Uterus (tissue), 4 donors: Measurements from ENCODE around the gene SLC4A7. TPM values are rescaled to one million over a fixed set of nuclear protein-coding genes. Genes with fewer than 3 reads are reported as not detected.
"Not testable (repeated sequence)": the region's sequence is repeated elsewhere in the genome, so short reads cannot be mapped to it uniquely, and the experiment has no call there.

Experiments used
- DNase-seq, 2 donors: peaks; one replicate each; pipeline ENCODE4 v3.0.0-alpha.2; 2019 to 2020
- H3K27ac ChIP-seq, 2 donors: fragments of 200-600 bp; sonication (generic); 1 replicate in 1 of 2; 2 replicates in 1 of 2; pipeline ENCODE4 v1.5.1; 2016 to 2018
- H3K27me3 ChIP-seq, 2 donors: fragments of 200-600 bp; sonication (generic); one replicate each; pipeline ENCODE4 v1.5.1; 2018 to 2019; ENCODE audit warnings: control low read depth in 1 of 2
- H3K36me3 ChIP-seq, 2 donors: fragments of 200-600 bp; sonication (generic); one replicate each; pipeline ENCODE4 v1.5.1; 2019; ENCODE audit warnings: control low read depth in 1 of 2
- H3K4me1 ChIP-seq, 2 donors: fragments of 200-600 bp; sonication (generic); one replicate each; pipeline ENCODE4 v1.5.1; 2018 to 2019; ENCODE audit warnings: control low read depth in 1 of 2
- H3K4me3 ChIP-seq, 2 donors: fragments of 200-600 bp; sonication (generic); 1 replicate in 1 of 2; 2 replicates in 1 of 2; pipeline ENCODE4 v1.5.1; 2018 to 2019; ENCODE audit warnings: mild to moderate bottlenecking in 1 of 2
- H3K9me3 ChIP-seq, 2 donors: fragments of 200-600 bp; sonication (generic); one replicate each; pipeline ENCODE4 v1.5.1; 2019; ENCODE audit warnings: control low read depth in 1 of 2
- POLR2A ChIP-seq, 2 donors: fragments of 450-650 bp; IDR thresholded peaks; one replicate each; pipeline ENCODE4 v1.6.1; 2016; ENCODE audit warnings: antibody characterized with exemption in 2 of 2, mild to moderate bottlenecking in 1 of 2, moderate library complexity in 1 of 2
- intact Hi-C: fragments of 100-400 bp; cut with DNase I; formaldehyde crosslinking; loops from one replicate; pipeline ENCODE4 v1.15.1; 2023; ENCODE audit warnings: low total_unique reads
- total RNA-seq, 4 donors: library from RNA; depleted of rRNA in 3 of 4; stranded (reverse); fragments of >200 nt in 3 of 4; gene quantifications; one replicate each; pipeline versions ENCODE4 v1.1.0 to v1.2.4, GENCODE V29; 2014 to 2023
- TF ChIP-seq, protein P1 (sequence below), 4 experiments: fragments of 200-600 bp in 2 of 4; fragments of 450-650 bp in 2 of 4; sonication (generic) in 2 of 4; IDR thresholded peaks; one replicate each; pipeline ENCODE4 v1.5.1; 2016 to 2019; ENCODE audit warnings: antibody characterized with exemption in 4 of 4, mild to moderate bottlenecking in 2 of 4, moderate library complexity in 1 of 4
- donor health status: DM: yes; HTN: yes; CAD: no.

SLC4A7 gene
- total RNA-seq, 4 donors from 2014 or later, result 20.0 to 83.5 (median 37.2) TPM

DNA sequence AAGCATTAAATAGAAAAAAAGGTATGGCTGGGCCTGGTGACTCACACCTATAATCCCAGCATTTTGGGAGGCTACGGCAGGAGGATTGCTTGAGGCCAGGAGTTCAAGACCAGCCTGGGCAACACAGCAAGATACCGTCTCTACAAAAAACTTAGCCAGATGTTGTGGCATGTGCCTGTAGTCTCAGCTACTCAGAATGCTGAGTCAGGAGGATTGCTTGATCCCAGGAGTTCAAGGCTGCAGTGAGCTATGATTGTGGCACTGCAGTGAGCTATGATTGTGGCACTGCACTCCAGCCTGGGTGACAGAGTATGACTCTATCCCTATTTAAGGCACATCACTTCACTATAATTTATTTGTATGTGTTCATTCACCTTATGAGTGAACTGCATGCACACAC is 54.3 kb downstream of the SLC4A7 start:
- H3K36me3 ChIP-seq, result peaks cover 0 to 2% of the 10 kb centered on the region in 2 donors
- no peak overlapping the region for H3K4me3 ChIP-seq
- H3K27ac ChIP-seq, result no peak overlapping the region
- no peaks in the 10 kb centered on the region for H3K9me3 ChIP-seq
- H3K4me1 ChIP-seq, result no peaks in the 10 kb centered on the region
- no peak for DNase-seq
- no peak for TF ChIP-seq POLR2A (IDR thresholded peaks at IDR 0.05)
- no peaks in the 10 kb centered on the region for H3K27me3 ChIP-seq
- intact Hi-C loops, result no loop called here

DNA sequence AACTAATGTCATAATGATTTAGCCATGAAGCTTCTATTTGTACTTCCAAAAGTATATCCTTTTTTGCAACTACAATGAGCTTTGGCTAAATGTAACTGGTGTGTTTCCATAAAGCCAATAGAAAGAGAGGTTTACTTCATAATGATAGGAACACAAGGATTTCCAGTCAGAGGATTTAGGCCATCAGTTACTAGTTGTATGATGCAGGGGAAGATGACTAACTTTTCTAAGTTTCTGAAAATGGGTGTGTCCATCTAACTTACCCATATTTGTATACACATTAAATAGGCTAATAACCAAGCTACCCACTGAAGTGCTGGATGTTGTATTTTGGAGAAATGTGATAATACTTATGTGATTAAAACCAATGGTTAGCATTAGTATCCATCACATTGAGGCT is 55.7 kb downstream of the SLC4A7 start:
- Histone ChIP-seq H3K9me3 (no peaks in the 10 kb centered on the region), H3K36me3 (peaks cover 0 to 2% of the 10 kb centered on the region in 2 donors), H3K4me3 (no peak overlapping the region), H3K27ac (no peak overlapping the region), H3K27me3 (no peaks in the 10 kb centered on the region), H3K4me1 (no peaks in the 10 kb centered on the region)
- TF ChIP-seq POLR2A (IDR thresholded peaks at IDR 0.05), result no peak
- TF ChIP-seq, protein P1, sequence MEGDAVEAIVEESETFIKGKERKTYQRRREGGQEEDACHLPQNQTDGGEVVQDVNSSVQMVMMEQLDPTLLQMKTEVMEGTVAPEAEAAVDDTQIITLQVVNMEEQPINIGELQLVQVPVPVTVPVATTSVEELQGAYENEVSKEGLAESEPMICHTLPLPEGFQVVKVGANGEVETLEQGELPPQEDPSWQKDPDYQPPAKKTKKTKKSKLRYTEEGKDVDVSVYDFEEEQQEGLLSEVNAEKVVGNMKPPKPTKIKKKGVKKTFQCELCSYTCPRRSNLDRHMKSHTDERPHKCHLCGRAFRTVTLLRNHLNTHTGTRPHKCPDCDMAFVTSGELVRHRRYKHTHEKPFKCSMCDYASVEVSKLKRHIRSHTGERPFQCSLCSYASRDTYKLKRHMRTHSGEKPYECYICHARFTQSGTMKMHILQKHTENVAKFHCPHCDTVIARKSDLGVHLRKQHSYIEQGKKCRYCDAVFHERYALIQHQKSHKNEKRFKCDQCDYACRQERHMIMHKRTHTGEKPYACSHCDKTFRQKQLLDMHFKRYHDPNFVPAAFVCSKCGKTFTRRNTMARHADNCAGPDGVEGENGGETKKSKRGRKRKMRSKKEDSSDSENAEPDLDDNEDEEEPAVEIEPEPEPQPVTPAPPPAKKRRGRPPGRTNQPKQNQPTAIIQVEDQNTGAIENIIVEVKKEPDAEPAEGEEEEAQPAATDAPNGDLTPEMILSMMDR (IDR thresholded peaks at IDR 0.05), result no peak
- no peak for DNase-seq
- intact Hi-C loops, result no loop called here

DNA sequence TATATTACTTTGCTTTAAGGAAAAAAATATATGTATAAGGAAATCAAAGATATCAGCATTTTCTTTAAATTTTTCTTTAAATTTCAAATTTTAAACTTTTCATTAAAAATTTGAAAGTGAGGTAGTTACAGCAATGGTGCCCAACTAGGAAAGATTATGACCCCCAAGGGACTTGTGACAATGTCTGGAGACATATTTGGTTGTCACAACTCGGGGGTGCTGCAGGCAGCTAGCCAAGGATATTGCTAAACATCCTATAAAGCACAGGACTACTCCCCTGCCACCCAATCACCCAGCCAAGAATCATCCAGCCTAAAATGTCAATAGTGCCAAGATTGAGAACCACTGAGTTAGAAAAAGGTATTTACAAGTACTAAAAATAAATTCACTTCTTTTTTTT is 57.3 kb downstream of the SLC4A7 start:
- intact Hi-C loops, result no loop called here
- no peak for DNase-seq
- Histone ChIP-seq H3K36me3 (peaks cover 0 to 2% of the 10 kb centered on the region in 2 donors), H3K9me3 (no peaks in the 10 kb centered on the region), H3K4me1 (no peaks in the 10 kb centered on the region), H3K27ac (no peak overlapping the region), H3K4me3 (no peak overlapping the region), H3K27me3 (no peaks in the 10 kb centered on the region)
- TF ChIP-seq, protein P1 (IDR thresholded peaks at IDR 0.05), result no peak
- no peak for TF ChIP-seq POLR2A (IDR thresholded peaks at IDR 0.05)

DNA sequence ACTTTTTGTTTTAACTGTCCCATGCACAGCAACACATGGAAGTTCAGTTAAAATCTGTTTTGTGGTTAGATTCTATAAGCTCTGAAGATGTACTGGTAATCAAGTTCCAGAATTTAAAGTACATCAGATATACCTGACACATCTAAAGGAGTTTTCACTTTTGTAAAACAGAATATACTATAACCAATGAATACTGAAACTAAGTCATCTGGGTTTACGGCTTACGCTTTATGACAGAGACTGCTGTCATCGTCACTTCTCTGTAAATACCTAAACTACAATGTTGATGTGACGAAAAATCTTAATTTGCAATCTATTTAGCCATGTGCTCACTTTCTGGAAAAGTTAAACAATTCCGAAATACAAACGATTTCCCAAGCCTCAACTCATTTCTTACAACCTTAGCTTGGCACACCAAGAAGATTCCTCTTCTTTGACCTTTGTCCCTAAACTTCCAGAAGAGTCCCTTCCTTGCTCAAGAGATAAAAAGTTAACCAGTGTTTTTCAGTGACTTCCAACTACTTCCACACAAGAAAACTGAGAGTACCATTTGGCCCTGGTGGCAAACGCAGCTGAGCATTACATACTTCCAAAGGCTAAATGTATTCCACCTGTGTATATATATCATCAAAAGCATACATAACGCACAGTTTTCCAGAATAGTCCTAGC is 58.2 kb downstream of the SLC4A7 start:
- intact Hi-C loops, result no loop called here
- H3K27ac ChIP-seq, result no peak overlapping the region
- no peaks in the 10 kb centered on the region for H3K27me3 ChIP-seq
- H3K4me1 ChIP-seq, result no peaks in the 10 kb centered on the region
- no peak for DNase-seq
- TF ChIP-seq POLR2A (IDR thresholded peaks at IDR 0.05), result no peak
- TF ChIP-seq, protein P1 (IDR thresholded peaks at IDR 0.05), result no peak
- no peak overlapping the region for H3K4me3 ChIP-seq
- no peaks in the 10 kb centered on the region for H3K9me3 ChIP-seq
- peaks cover 0 to 2% of the 10 kb centered on the region in 2 donors for H3K36me3 ChIP-seq

DNA sequence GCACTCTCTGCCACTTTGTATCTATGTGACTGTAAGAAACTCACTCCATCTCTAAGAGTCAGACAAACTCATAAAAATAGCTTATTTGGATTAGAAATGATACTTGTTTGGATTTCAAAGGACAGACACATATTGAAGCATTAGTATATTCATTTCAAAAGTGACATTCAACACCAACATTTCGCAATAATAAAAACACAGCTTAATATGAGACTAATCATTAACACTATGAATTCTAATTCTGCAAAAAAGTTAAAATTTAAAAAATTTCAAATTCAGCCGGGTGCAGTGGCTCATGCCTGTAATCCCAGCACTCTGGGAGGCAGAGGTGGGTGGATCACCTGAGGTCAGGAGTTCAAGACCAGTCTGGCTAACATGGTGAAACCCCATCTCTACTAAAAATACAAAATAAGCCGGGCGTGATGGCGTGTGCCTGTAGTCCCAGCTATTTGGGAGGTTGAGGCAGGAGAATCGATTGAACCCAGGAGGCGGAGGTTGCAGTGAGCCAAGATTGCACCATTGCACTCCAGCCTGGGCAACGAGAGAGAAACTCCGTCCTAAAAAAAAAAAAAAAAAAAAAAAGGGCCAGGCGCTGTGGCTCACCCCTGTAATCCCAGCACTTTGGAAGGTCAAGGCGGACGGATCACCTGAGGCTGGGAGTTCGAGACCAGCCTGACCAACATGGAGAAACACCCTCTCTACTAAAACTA is 59.2 kb downstream of the SLC4A7 start:
- H3K27ac ChIP-seq, DNase-seq, H3K36me3 ChIP-seq, H3K4me3 ChIP-seq, H3K27me3 ChIP-seq, H3K4me1 ChIP-seq, H3K9me3 ChIP-seq, intact Hi-C loops: not testable (repeated sequence)

DNA sequence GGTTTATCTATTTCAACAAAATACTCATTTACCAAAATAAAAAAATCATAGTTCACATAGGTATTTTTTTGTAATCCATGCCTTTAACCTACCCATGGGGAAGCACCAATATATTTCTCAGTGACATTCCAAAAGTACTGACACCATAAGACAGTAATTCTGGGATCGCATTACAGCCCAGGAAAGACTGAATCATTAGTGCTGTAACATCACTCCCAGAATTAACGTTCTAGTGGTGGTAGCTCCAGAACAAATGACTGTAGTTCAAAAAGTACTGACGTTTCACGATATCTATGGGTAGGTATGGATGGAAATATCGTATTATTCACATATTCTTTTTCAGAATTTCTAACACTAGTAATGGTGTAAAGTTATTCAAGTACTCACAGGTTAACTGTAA is 60.7 kb downstream of the SLC4A7 start:
- H3K9me3 ChIP-seq, result no peaks in the 10 kb centered on the region
- no peak overlapping the region for H3K27ac ChIP-seq
- intact Hi-C loops, result no loop called here
- H3K4me3 ChIP-seq, result no peak overlapping the region
- DNase-seq, result no peak
- H3K27me3 ChIP-seq, result no peaks in the 10 kb centered on the region
- H3K36me3 ChIP-seq, result no peaks in the 10 kb centered on the region
- no peak for TF ChIP-seq POLR2A (IDR thresholded peaks at IDR 0.05)
- TF ChIP-seq, protein P1 (IDR thresholded peaks at IDR 0.05), result no peak
- no peaks in the 10 kb centered on the region for H3K4me1 ChIP-seq
